ENCODE measurements around the gene SYMPK. TPM values are rescaled to one million over a fixed set of nuclear protein-coding genes. Genes with fewer than 3 reads are reported as not detected.

The SYMPK gene
- total RNA-seq, 2 experiments from 2014 or later = 88.3 to 89.2 TPM

GRCh38 chr19:45786533-45786894, 76.4 kb downstream of the SYMPK start:
- no peak overlapping the region for H3K4me3 Mint-ChIP-seq
- no peak for DNase-seq
- ChIA-PET POLR2A (interaction anchor here (1.0 kb wide), 1 partner anchor 27 kb away, joined by 3 read pairs; no protein-coding TSS in a partner anchor), CTCF (no interaction called here)
- H3K9me3 Mint-ChIP-seq = no peaks in the 10 kb centered on the region
- peaks cover 11% of the 10 kb centered on the region for H3K27me3 Mint-ChIP-seq
- no peak overlapping the region for H3K27ac Mint-ChIP-seq
- peaks cover 58% of the 10 kb centered on the region for H3K36me3 Mint-ChIP-seq (ENCODE audit: low read depth)
- H3K4me1 Mint-ChIP-seq = peaks cover 15% of the 10 kb centered on the region

GRCh38 chr19:45785781-45786532, 77.0 kb downstream of the SYMPK start:
- Mint-ChIP-seq H3K4me3 (no peak overlapping the region), H3K9me3 (no peaks in the 10 kb centered on the region), H3K36me3 (ENCODE audit: low read depth) (peaks cover 54% of the 10 kb centered on the region), H3K27ac (no peak overlapping the region), H3K4me1 (peaks cover 12% of the 10 kb centered on the region), H3K27me3 (peaks cover 13% of the 10 kb centered on the region)
- ChIA-PET POLR2A (interaction anchor here (1.0 kb wide), 1 partner anchor 28 kb away, joined by 3 read pairs; no protein-coding TSS in a partner anchor), CTCF (no interaction called here)
- DNase-seq = no peak

GRCh38 chr19:45785097-45785496, 77.8 kb downstream of the SYMPK start:
- H3K36me3 Mint-ChIP-seq (ENCODE audit: low read depth) = peaks cover 47% of the 10 kb centered on the region
- peaks cover 16% of the 10 kb centered on the region for H3K27me3 Mint-ChIP-seq
- POLR2A ChIA-PET = no interaction called here
- DNase-seq = no peak
- no peak overlapping the region for H3K4me3 Mint-ChIP-seq
- H3K27ac Mint-ChIP-seq = no peak overlapping the region
- H3K9me3 Mint-ChIP-seq = no peaks in the 10 kb centered on the region
- peaks cover 6% of the 10 kb centered on the region for H3K4me1 Mint-ChIP-seq
- CTCF ChIA-PET = no interaction called here

GRCh38 chr19:45784096-45784495, 78.9 kb downstream of the SYMPK start:
- H3K4me1 Mint-ChIP-seq = peaks cover 12% of the 10 kb centered on the region
- ChIA-PET CTCF (interaction anchor here (0.8 kb wide), 1 partner anchor 13 kb away, joined by 3 read pairs; no protein-coding TSS in a partner anchor), POLR2A (no interaction called here)
- no peak overlapping the region for H3K4me3 Mint-ChIP-seq
- peaks cover 16% of the 10 kb centered on the region for H3K27me3 Mint-ChIP-seq
- H3K36me3 Mint-ChIP-seq (ENCODE audit: low read depth) = peaks cover 39% of the 10 kb centered on the region
- DNase-seq = no peak
- H3K9me3 Mint-ChIP-seq = no peaks in the 10 kb centered on the region
- H3K27ac Mint-ChIP-seq = no peak overlapping the region

- H3K4me1 Mint-ChIP-seq = peaks cover 20% of the 10 kb centered on the region
Measured at GRCh38 chr19:45782820-45783785, 79.8 kb downstream of the SYMPK start.

GRCh38 chr19:45782162-45782691, 80.7 kb downstream of the SYMPK start, which contains the start of gene DMPK:
TSS of gene DMPK (minus strand) at chr19:45782490. CDS start at chr19:45782352, 138 bp downstream.
- POLR2A ChIA-PET = interaction anchor here (0.8 kb wide), 1 partner anchor 8 kb away, joined by 3 read pairs; no protein-coding TSS in a partner anchor
- Mint-ChIP-seq H3K36me3 (ENCODE audit: low read depth) (peaks cover 26% of the 10 kb centered on the region), H3K4me1 (peaks cover 20% of the 10 kb centered on the region), H3K4me3 (no peak within 1 kb of the TSS), H3K27me3 (peaks cover 8% of the 10 kb centered on the region), H3K9me3 (no peaks in the 10 kb centered on the region), H3K27ac (no peak within 1 kb of the TSS)
- no peak for DNase-seq
- CTCF ChIA-PET = interaction anchor here (1.0 to 1.2 kb wide), 2 partner anchors 12 to 35 kb away, joined by 3 to 4 read pairs; no protein-coding TSS in a partner anchor

More at GRCh38 chr19:45782820-45783785, 79.8 kb downstream of the SYMPK start:
- ChIA-PET POLR2A (interaction anchor here (0.8 to 1.1 kb wide), 2 partner anchors 8 to 11 kb away, joined by 3 read pairs; no protein-coding TSS in a partner anchor), CTCF (interaction anchor here (1.0 to 1.2 kb wide), 2 partner anchors 13 to 34 kb away, joined by 3 to 4 read pairs; no protein-coding TSS in a partner anchor)
- Mint-ChIP-seq H3K27ac (no peak overlapping the region), H3K27me3 (peaks cover 10% of the 10 kb centered on the region), H3K4me3 (no peak overlapping the region), H3K9me3 (no peaks in the 10 kb centered on the region), H3K36me3 (ENCODE audit: low read depth) (peaks cover 31% of the 10 kb centered on the region)
- DNase-seq = no peak

- Mint-ChIP-seq H3K36me3 (ENCODE audit: low read depth) (peaks cover 26% of the 10 kb centered on the region), H3K4me1 (peaks cover 20% of the 10 kb centered on the region), H3K27ac (no peak overlapping the region), H3K27me3 (peaks cover 8% of the 10 kb centered on the region), H3K9me3 (no peaks in the 10 kb centered on the region), H3K4me3 (no peak overlapping the region)
- POLR2A ChIA-PET = interaction anchor here (0.5 to 0.7 kb wide), 2 partner anchors 9 to 27 kb away, joined by 3 read pairs; no protein-coding TSS in a partner anchor
- CTCF ChIA-PET = no interaction called here
- no peak for DNase-seq
Measured at GRCh38 chr19:45781214-45782161, 81.5 kb downstream of the SYMPK start.

GRCh38 chr19:45780448-45781213, 82.3 kb downstream of the SYMPK start:
- H3K4me1 Mint-ChIP-seq = peaks cover 20% of the 10 kb centered on the region
- H3K4me3 Mint-ChIP-seq = no peak overlapping the region
- H3K9me3 Mint-ChIP-seq = no peaks in the 10 kb centered on the region
- ChIA-PET CTCF (interaction anchor here (1.8 kb wide), 1 partner anchor 11 kb away, joined by 52 read pairs; the partner anchor contains the start of gene SIX5), POLR2A (interaction anchor here (0.5 to 0.7 kb wide), 2 partner anchors 8 to 28 kb away, joined by 3 read pairs; no protein-coding TSS in a partner anchor)
- peaks cover 8% of the 10 kb centered on the region for H3K27me3 Mint-ChIP-seq
- DNase-seq = no peak
- H3K27ac Mint-ChIP-seq = no peak overlapping the region
- H3K36me3 Mint-ChIP-seq (ENCODE audit: low read depth) = peaks cover 22% of the 10 kb centered on the region

GRCh38 chr19:45780146-45780447, 82.8 kb downstream of the SYMPK start:
- POLR2A ChIA-PET = no interaction called here
- peaks cover 18% of the 10 kb centered on the region for H3K36me3 Mint-ChIP-seq (ENCODE audit: low read depth)
- CTCF ChIA-PET = interaction anchor here (1.8 kb wide), 1 partner anchor 10 kb away, joined by 52 read pairs; the partner anchor contains the start of gene SIX5

GRCh38 chr19:45779231-45780145, 83.5 kb downstream of the SYMPK start:
- peaks cover 20% of the 10 kb centered on the region for H3K4me1 Mint-ChIP-seq
- DNase-seq = peak; percentile 95
- POLR2A ChIA-PET = interaction anchor here (0.8 to 1.5 kb wide), 4 partner anchors 9 to 48 kb away, joined by 3 to 9 read pairs (median 6); partner anchors contain the start of genes FBXO46 and SIX5
- no peaks in the 10 kb centered on the region for H3K9me3 Mint-ChIP-seq
- H3K27me3 Mint-ChIP-seq = peaks cover 8% of the 10 kb centered on the region
- H3K4me3 Mint-ChIP-seq = peak overlapping the region; percentile 67
- CTCF ChIA-PET = interaction anchor here (0.9 to 1.8 kb wide), 6 partner anchors 10 to 123 kb away, joined by 3 to 52 read pairs (median 8); partner anchors contain the start of genes DMWD, MYPOP, SIX5 and SYMPK
- peaks cover 18% of the 10 kb centered on the region for H3K36me3 Mint-ChIP-seq (ENCODE audit: low read depth)
- peak overlapping the region; percentile 33 for H3K27ac Mint-ChIP-seq

More at GRCh38 chr19:45780146-45780447, 82.8 kb downstream of the SYMPK start:
- no peak overlapping the region for H3K4me3 Mint-ChIP-seq
- peaks cover 20% of the 10 kb centered on the region for H3K4me1 Mint-ChIP-seq
- no peak overlapping the region for H3K27ac Mint-ChIP-seq
- no peak for DNase-seq
- H3K9me3 Mint-ChIP-seq = no peaks in the 10 kb centered on the region
- peaks cover 8% of the 10 kb centered on the region for H3K27me3 Mint-ChIP-seq
